Stimulated activated naive CD8-positive, alpha-beta T cell treated with anti-CD3 and anti-CD28 coated beads, Interleukin-15, Interleukin-2, amounts not matched to agents 100 U/mL and 50 U/mL, for 24 hours (primary cell): ENCODE measurements around the gene PRKG1.

ENCODE experiments used
- ATAC-seq: fragments of 150-1000 bp; cut with Tn5 transposase; one replicate; pipeline ENCODE4 v1.10.0; 2021
- DNase-seq: peaks from one replicate; pipeline ENCODE4 v3.0.0; 2021

Gene PRKG1

DNA sequence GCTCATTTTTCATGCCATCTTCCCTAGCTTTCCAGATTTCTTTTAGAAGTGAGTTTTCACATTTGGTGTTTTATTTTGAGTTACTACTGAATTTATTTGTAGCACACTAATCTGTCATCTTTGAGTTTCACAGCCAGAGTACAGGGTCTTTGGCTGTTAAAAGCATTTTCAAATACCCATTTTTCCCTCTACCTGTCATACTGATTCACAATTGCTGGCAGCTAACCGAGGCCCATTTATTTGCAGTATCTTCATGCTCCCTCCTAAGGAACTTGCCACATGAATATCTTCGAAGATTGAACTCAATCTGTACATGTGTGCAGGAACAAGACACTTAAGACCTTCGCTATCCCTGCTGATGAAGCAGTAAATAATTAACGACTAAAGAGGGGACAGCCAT is 1194.9 kb downstream of the PRKG1 start:
- DNase-seq (no peak), ATAC-seq (no peak)

DNA sequence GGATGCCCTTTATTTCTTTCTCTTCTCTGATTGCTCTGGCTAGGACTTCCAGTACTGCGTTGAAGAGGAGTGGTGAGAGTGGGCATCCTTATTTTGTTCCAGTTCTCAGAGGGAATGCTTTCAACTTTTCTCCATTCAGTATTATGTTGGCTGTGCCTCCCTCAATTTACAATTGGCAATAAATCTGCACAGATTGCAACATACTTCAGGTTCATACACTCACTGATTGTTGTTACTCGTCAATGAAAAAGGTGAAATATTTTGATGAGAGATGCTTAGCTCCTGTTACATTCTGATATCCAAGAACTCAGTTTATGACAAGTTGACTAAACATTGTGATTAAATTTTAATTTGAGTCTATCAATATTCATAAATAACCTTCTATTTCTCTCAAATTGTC is 1201.9 kb downstream of the PRKG1 start:
- DNase-seq (no peak), ATAC-seq (no peak)

DNA sequence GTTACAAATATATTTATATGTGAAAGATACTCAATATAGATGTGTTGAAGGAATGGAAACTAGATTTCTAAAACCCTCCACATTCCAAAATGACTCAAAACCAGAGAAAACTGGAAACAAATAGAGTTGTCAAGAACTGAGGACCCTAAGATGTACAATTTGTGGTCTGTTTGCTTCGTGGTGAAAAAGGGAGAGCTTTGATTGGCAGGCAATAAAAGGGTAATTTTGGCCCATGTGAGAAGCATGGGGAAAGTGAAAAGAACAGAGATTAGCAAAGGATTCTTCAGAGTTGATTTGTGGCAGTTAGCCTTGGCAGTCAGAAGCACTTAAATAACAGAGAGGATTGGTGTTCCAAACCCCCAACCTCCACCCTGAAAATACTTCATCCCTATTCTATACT is 1202.7 kb downstream of the PRKG1 start:
- DNase-seq (no peak), ATAC-seq (no peak)

DNA sequence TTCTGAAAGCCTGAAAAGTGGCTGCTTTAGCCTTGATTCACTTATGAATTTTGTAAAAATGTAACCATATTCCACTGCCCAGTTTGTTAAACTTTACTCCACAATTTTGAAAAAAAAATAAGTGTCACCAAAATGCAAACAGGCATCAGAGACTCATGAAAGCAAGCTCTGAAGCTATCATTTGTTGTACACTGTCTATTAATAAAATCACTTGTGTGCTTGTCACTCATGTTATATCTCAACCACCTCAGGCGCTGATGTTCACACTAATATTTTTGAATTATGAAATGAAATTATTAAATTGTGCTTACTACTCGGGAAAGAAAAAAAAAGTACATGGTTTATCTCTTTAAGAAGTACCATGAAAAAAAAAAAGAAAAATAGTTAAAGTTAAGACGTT is 1205.3 kb downstream of the PRKG1 start:
- no peak for ATAC-seq
- DNase-seq = no peak

DNA sequence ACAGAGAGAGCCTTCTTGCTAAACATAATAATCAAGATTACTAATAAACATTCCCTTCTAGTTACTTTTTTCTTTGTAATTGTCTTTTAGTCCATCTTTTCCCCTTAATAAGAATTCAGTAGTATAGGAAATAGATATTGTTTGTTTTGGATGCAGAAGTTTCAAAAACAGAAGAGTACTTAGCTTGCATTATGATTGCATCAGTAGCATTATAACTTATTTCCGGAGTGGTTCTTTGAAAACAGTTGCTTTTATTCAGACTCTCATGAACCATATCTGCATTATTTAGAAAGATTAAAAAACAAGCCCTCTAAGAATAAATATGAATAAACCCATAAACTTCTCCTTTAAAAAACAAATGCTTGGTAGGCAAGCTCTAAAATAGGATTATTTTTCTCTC is 1205.8 kb downstream of the PRKG1 start:
- DNase-seq (no peak), ATAC-seq (no peak)

DNA sequence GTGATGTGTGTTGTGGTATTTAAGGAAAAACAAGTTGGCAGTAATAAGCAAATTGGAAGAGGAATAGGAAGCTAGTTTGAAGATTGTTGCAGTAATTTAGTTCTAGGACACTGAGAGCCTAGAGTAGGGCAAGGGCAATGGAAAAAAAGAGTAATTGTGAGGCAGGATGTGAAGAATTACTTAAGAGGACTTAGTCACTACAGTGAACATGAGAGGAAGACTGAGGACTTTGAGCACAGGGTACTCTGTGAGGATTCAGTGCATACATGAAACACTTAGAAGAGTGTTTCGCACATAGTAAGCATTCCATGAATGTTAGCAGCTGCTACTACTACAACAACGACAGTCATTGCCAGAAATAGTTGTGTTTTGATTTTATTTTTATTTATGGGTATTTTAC is 1208.9 kb downstream of the PRKG1 start:
- no peak for ATAC-seq
- no peak for DNase-seq

DNA sequence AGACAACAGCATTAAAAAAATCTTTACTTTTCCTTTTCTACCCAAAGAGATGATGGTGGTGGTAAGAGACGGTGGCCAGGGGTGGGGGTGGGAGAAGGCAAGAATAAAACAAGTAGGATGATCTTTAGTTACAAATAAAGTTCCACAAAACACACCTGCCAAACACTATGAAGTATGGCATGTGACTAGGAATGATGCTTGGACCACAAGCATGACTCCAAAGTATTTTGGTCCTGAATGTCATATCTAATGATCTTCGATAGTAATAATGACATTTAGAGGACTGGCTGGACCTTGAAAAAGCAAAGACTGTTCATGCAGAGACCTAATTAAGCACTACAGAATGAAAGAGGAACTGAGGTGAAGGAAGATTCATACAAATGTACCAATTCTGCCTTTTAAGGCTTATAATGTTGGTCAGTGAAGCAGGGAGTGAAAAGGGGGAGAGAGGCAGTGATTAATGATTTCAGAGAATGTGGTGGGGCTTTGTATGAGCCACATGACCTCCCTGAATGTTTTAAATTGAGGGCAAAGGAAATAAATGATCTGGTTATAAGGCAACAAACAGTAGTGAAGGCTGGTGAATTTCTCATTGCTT is 1210.2 kb downstream of the PRKG1 start:
- DNase-seq = no peak
- ATAC-seq = no peak

DNA sequence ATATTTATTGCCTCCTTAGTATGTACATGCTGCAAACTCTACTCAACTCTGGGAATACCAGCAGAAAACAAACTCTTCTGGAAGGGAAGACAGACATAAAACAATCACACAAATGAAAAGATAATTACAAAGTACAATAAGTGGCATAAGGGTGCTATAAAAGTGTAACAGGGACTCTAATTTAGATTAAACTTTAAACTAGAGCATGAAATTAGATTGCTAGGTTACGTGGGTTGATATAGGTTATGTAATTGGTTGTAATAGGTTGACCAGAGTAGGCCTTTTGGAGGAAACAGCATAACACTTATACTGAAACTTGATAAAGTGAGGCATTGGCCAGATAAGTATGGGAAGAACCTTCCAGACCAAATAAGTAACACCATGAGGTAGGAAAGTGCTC is 1213.6 kb downstream of the PRKG1 start:
- DNase-seq (no peak), ATAC-seq (no peak)

DNA sequence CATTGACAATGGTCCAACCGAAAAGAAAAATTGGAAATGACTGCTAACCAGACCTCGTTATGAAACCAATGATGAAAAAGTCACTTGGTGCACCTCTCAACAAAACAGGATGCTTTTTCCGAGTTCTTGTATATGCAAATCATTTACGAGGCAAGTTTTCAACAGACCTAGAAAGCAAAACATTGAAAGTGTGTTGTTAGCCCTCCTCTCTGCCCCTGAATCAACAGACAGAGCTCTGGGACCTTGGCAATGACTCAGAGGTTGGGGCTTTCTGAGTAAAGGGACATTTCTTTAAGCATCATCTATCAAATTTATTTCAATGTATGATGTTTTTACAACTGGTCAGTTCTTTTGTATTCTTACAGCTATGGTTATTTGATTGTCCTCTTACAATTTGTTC is 1223.5 kb downstream of the PRKG1 start:
- ATAC-seq = no peak
- no peak for DNase-seq

DNA sequence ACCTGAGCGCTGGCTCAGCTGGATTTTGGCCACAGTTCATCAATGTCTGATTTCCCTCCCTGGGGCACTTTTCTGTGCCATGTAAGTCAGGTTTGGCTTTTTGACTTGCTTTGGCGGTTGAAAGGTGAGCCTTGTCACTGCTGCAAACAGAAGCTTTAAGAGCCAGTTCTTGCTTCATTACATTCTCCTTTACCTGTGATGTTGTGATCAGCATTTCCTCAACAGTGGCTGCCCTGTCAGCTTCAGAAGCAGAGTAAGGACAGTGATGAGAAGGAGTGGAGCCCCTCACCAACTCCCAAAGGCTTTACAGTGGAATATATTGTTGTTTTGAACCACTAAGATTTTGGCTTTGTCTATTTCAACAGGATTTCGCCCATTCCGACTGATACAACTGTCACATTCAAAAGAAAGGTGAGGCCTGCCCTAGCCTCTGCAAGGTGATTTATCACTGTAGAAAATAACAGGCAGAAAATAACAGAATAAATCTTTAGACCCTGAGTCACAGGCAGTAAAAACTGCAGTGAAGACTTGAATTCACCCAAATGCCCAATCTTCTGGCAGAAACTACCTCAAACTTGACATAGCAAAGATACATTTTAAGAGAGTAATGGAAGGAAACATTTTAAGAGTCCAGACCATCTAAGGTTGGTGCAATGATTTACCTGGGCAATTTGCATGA is 1226.5 kb downstream of the PRKG1 start:
- DNase-seq (no peak), ATAC-seq (no peak)

DNA sequence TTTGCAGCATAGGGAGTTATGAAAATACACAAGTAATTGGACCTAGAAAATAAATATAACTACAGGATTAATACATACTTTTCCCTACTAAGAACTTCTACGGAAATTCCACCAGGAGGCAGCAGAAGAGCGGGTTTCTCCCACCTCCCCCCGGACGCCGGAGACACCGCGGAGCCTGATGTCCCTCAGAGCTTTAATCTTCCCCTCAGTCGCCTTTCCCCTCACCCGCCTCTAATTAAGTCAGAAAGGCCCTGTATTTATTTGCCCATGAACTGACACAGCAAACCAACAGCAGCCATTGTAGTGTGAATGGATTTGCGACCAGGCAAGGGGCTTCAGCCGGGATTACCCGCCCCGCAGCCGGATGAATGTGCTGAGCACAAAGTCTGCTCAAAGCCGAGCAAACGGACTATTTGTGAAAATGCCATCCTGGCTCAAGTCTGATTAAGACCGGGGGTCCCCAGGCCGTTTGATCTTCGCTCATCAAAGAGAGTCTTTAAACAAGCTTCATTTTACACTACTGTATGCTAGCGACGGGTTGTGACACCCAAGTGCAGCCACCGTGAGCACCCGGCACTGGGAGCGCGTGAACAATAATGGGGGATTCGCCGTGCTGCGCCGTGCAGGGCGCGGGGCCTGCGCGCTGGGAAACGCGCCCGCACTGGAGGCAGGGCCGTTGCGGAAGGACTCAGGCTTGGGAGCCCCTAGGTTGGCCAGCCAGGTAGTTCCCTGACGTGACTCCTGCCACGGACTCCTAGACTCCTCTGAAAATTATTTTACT is 1234.2 kb downstream of the PRKG1 start:
- ATAC-seq (peak; percentile 69), DNase-seq (peak; percentile 37)

DNA sequence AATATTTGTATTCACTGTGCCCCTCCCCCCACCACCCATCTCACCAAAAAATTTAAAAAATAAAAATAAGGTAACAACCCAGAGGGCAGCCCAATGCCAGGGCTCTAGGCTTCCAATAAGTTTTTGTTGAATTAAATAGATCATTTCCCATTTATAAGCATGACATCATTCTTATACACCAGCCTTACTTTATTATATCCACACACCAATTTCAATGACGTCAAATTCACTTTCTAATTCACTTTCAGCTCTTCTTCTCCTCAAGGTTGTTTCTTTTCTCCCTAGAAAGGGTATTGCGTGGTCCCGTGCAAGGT is 1238.6 kb downstream of the PRKG1 start:
- no peak for DNase-seq
- no peak for ATAC-seq

DNA sequence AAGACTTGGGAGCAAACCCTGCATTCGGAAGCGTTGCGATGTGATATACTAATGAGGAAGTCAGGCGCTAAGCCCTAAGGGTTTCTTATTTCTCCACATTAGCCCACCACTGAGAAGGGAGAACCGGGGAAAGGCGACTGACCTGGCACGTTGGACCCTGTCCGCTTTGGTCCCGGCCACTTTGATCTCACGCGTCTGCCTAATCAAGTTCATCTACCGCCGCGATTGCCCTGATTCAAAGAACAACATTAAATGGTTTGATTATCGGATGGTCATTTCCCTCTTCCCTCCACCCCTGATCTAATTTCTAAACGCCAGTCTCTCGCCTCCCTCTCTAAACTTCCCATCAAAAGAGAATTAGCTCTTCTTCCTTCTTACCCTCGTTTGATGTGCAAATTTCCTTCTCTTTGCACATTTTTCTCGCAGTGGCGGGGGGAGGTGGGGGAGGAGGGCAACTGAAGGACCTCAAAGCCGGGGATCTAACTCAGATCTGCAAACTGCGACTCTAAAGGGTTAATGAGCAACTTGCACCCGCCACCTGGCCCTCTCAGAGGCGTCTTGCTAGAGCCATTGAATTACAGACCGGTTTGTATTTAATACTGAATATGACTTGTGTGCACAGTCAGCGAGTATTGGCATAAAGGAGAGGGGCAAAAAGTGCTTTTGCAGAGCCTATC is 1239.1 kb downstream of the PRKG1 start:
- ATAC-seq = no peak
- no peak for DNase-seq

DNA sequence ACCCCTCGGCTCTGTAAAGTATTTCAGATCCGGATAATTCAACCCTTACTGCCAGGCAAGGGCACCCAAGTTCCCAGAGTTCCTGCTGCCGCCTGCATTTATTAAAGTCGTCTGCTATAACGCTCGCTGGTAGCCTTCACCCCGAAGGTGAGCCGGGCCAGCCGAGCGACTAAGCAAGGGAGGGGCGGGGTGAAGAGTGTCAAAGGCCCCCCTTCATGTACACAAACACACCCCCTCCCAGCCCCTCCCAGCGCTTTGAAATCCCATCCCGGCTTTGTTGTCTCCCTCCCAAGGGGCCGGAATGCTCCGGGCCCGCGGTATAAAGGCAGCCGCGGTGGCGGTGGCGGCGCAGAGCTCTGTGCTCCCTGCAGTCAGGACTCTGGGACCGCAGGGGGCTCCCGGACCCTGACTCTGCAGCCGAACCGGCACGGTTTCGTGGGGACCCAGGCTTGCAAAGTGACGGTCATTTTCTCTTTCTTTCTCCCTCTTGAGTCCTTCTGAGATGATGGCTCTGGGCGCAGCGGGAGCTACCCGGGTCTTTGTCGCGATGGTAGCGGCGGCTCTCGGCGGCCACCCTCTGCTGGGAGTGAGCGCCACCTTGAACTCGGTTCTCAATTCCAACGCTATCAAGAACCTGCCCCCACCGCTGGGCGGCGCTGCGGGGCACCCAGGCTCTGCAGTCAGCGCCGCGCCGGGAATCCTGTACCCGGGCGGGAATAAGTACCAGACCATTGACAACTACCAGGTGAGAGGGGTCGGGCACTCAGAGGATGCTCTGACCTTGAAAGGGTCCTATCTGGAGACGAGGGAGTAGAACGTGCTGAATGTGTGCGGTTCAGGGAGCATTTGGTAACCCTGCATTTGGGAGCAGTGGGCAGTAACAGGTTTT is 1239.9 kb downstream of the PRKG1 start, which contains the start of gene DKK1:
Gene DKK1 (plus strand): TSS at position 349 of the 889 bp plus-strand sequence. CDS start 154 bp downstream, at position 503.
- ATAC-seq (peak; percentile 57), DNase-seq (peak; percentile 49)

DNA sequence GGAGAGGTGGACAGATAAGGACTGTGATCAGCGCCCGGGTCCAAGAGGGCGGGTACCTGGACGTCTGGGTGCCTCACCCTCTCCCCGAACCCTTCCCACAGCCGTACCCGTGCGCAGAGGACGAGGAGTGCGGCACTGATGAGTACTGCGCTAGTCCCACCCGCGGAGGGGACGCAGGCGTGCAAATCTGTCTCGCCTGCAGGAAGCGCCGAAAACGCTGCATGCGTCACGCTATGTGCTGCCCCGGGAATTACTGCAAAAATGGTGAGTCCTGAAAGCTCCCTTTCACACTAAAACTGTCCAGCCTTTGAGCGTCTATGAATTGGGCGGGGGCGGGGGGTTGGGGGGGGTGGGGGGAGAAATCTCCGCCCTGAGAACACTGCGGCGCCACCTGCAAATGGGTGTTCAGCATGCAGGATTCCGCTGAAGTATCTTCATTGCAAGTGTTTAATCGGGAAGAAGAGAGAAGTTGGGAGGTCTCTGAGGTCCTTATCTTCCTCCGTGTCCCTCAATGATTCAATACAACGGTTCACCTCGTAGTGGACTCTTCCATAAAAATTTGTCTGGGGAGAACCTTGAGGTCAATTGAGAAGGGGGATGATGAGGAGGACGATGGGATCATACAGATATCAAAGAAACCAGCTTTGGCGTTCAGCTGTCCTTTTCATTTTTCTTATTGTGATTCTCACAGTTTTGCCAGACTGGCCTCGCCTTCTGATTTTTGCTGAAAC is 1240.7 kb downstream of the PRKG1 start:
- ATAC-seq = peak; percentile 32
- DNase-seq = no peak

DNA sequence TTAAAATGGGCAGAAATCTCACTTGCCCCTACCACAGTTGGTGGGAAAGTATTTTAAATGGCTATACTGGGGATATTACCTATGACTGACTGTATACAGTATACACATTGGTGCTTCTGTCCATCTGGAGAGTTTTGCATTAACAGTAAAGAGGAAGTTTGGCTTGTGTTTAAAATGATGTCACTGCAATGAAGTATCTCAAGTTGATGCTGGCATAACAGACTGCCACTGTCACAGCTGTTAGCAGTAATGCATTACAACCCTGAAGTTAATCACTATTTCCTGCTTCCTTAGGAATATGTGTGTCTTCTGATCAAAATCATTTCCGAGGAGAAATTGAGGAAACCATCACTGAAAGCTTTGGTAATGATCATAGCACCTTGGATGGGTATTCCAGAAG is 1241.7 kb downstream of the PRKG1 start:
- no peak for ATAC-seq

DNA sequence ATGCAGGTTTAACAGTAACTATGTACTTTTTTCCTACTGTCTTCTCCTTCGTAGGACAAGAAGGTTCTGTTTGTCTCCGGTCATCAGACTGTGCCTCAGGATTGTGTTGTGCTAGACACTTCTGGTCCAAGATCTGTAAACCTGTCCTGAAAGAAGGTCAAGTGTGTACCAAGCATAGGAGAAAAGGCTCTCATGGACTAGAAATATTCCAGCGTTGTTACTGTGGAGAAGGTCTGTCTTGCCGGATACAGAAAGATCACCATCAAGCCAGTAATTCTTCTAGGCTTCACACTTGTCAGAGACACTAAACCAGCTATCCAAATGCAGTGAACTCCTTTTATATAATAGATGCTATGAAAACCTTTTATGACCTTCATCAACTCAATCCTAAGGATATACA is 1242.2 kb downstream of the PRKG1 start:
- no peak for ATAC-seq
- no peak for DNase-seq

More for the DNA sequence above, 1241.7 kb downstream of the PRKG1 start:
- no peak for DNase-seq

DNA sequence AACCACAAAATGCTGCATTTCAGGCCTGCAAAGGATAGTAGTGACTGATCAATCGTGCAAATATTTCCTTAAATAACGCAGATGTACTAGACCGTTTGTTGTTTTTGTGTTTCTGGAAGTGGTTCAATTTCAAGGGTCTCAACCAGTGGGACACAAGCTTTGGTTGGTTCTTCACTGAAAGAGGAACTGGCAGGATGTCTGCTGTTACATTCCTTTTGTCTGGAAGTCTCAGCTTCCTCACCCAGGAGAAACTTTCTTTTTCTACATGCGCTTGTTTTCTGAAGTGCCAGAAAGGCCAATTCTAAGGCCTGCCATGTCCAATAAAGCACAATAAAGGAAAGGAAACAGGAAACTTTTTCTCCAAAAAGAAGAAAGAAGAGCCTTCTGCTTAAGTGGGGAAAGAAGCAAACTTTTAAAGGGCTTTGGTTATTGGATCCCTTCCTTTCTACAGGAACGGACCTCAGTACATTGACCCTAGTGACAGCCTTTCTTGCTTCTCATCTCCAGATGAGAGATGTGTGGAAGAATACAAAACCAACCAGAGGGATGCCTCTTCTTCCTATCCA is 1243.9 kb downstream of the PRKG1 start:
- no peak for ATAC-seq
- no peak for DNase-seq

DNA sequence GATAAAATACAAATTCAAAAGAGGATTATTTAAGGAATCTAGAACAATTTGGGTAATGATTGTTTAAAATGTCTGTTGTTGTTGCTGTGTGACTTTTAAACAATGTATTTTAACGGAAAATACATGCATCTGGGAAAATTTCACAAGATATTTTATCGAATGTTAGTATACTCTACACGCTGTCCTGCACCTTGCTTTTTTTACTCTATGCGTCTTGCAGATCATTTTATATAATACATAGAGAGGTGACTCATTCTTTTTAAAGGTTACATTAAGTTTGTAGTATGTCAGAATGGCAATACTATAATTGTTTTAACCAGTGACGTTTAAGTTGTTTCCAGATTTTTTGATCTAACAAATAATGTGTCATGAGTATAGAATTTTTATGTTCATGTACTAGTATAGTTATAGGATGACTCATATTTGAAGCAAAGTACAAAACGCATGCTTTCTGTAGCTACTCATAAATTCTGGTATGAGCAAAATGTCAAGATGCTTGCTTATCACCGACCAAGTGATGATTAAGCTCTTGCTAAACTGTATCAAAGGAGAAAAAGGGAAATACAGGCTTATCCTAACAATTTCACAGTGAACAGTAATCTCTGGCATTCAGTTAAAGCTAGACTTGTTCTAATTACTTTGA is 1244.7 kb downstream of the PRKG1 start:
- no peak for ATAC-seq
- DNase-seq = no peak

DNA sequence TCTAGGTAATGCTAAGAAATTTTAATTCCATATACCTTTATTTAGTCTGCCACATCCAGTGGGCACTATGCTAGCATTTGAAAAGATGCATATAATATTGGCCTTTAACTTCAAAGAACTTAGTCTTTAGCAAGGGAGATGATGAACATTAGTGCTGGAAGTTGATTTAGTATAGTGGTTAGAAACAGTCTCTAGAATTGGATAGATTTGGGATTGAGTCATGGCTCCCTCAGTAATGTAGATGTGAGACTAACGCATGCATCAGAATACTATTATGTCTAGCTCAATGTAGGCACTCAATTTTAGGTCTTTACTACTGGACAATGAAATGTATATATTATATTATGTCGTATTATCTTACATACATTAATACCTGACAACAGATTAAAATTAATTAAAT is 1245.6 kb downstream of the PRKG1 start:
- no peak for ATAC-seq

More for the DNA sequence above, 1245.6 kb downstream of the PRKG1 start:
- no peak for DNase-seq
